ENCODE results near the gene GTF2E1. TPM values are rescaled to one million over a fixed set of nuclear protein-coding genes. Genes with fewer than 3 reads are reported as not detected.
"Not testable (repeated sequence)": the region's sequence is repeated elsewhere in the genome, so short reads cannot be mapped to it uniquely, and the experiment has no call there.

GTF2E1 gene
- total RNA-seq, 1 donor from 2014 or later = 31.6 TPM

- Histone ChIP-seq H3K4me3 (ENCODE audit: insufficient read depth, low read depth, low read length) (no peak overlapping the region), H3K9me3 (ENCODE audit: insufficient read depth, low read depth, low read length) (no peaks in the 10 kb centered on the region), H3K4me1 (ENCODE audit: insufficient read depth, low read length) (no peaks in the 10 kb centered on the region), H3K27me3 (ENCODE audit: insufficient read depth, low read length) (no peaks in the 10 kb centered on the region), H3K36me3 (ENCODE audit: insufficient read depth, low read length) (no peaks in the 10 kb centered on the region), H2AFZ (ENCODE audit: low read depth, low read length) (no peak overlapping the region), H3K9ac (ENCODE audit: low read length) (no peak overlapping the region), H3K79me2 (ENCODE audit: insufficient read depth, low read length) (no peaks in the 10 kb centered on the region), H4K20me1 (ENCODE audit: insufficient read depth, low read length) (no peaks in the 10 kb centered on the region), H3K27ac (ENCODE audit: low read depth, low read length) (no peak overlapping the region), H3K4me2 (ENCODE audit: low read length) (no peak overlapping the region)
- Mint-ChIP-seq H3K9me3 (ENCODE audit: unreplicated experiment) (peaks cover 3% of the 10 kb centered on the region), H3K36me3 (ENCODE audit: low read depth, unreplicated experiment) (no peaks in the 10 kb centered on the region), H3K27me3 (ENCODE audit: low read depth, unreplicated experiment) (no peaks in the 10 kb centered on the region), H3K27ac (ENCODE audit: unreplicated experiment) (no peak overlapping the region), H3K4me1 (ENCODE audit: low read depth, unreplicated experiment) (peaks cover 3% of the 10 kb centered on the region), H3K4me3 (ENCODE audit: unreplicated experiment) (no peak overlapping the region)
- DNase-seq (ENCODE audit: low read depth) (peak; percentile 14), FAIRE-seq (peak; percentile 26)
- TF ChIP-seq EZH2 (IDR thresholded peaks at IDR 0.05; ENCODE audit: insufficient read depth, low read length) (no peak), CTCF (IDR thresholded peaks at IDR 0.05; ENCODE audit: insufficient read depth, low read depth, low read length) (no peak)
These were observed 15.8 kb upstream of the GTF2E1 start for GRCh38 chr3:120726791-120727190.

- H3K27ac ChIP-seq (ENCODE audit: low read depth, low read length) = no peak overlapping the region
- H3K9me3 ChIP-seq (ENCODE audit: insufficient read depth, low read depth, low read length) = no peaks in the 10 kb centered on the region
- no peak for FAIRE-seq
- no peak overlapping the region for H3K9ac ChIP-seq (ENCODE audit: low read length)
- no peaks in the 10 kb centered on the region for H3K27me3 Mint-ChIP-seq (ENCODE audit: low read depth, unreplicated experiment)
- peaks cover 16% of the 10 kb centered on the region for H3K9me3 Mint-ChIP-seq (ENCODE audit: unreplicated experiment)
- H4K20me1 ChIP-seq (ENCODE audit: insufficient read depth, low read length) = no peaks in the 10 kb centered on the region
- no peak overlapping the region for H3K27ac Mint-ChIP-seq (ENCODE audit: unreplicated experiment)
- no peak overlapping the region for H3K4me3 ChIP-seq (ENCODE audit: insufficient read depth, low read depth, low read length)
- peaks cover 12% of the 10 kb centered on the region for H3K36me3 Mint-ChIP-seq (ENCODE audit: low read depth, unreplicated experiment)
- H3K4me3 Mint-ChIP-seq (ENCODE audit: unreplicated experiment) = no peak overlapping the region
- peaks cover 3% of the 10 kb centered on the region for H3K4me1 Mint-ChIP-seq (ENCODE audit: low read depth, unreplicated experiment)
- TF ChIP-seq EZH2 (IDR thresholded peaks at IDR 0.05; ENCODE audit: insufficient read depth, low read length) (no peak), CTCF (IDR thresholded peaks at IDR 0.05; ENCODE audit: insufficient read depth, low read depth, low read length) (no peak)
- H3K4me2 ChIP-seq (ENCODE audit: low read length) = no peak overlapping the region
- H3K27me3 ChIP-seq (ENCODE audit: insufficient read depth, low read length) = no peaks in the 10 kb centered on the region
- no peaks in the 10 kb centered on the region for H3K79me2 ChIP-seq (ENCODE audit: insufficient read depth, low read length)
- no peak for DNase-seq (ENCODE audit: low read depth)
- H2AFZ ChIP-seq (ENCODE audit: low read depth, low read length) = no peak overlapping the region
- no peaks in the 10 kb centered on the region for H3K4me1 ChIP-seq (ENCODE audit: insufficient read depth, low read length)
- no peaks in the 10 kb centered on the region for H3K36me3 ChIP-seq (ENCODE audit: insufficient read depth, low read length)
These were observed 11.7 kb upstream of the GTF2E1 start for GRCh38 chr3:120730576-120731542.

- DNase-seq (ENCODE audit: low read depth); H3K27ac Mint-ChIP-seq (ENCODE audit: unreplicated experiment); FAIRE-seq; H3K4me3 Mint-ChIP-seq (ENCODE audit: unreplicated experiment); H2AFZ ChIP-seq (ENCODE audit: low read depth, low read length); H3K27me3 ChIP-seq (ENCODE audit: insufficient read depth, low read length); H3K4me1 Mint-ChIP-seq (ENCODE audit: low read depth, unreplicated experiment); H3K9ac ChIP-seq (ENCODE audit: low read length); H3K4me2 ChIP-seq (ENCODE audit: low read length); H3K4me1 ChIP-seq (ENCODE audit: insufficient read depth, low read length); H3K36me3 ChIP-seq (ENCODE audit: insufficient read depth, low read length); H3K27ac ChIP-seq (ENCODE audit: low read depth, low read length); H3K4me3 ChIP-seq (ENCODE audit: insufficient read depth, low read depth, low read length); H3K27me3 Mint-ChIP-seq (ENCODE audit: low read depth, unreplicated experiment); H3K9me3 ChIP-seq (ENCODE audit: insufficient read depth, low read depth, low read length); H4K20me1 ChIP-seq (ENCODE audit: insufficient read depth, low read length): not testable (repeated sequence)
- Mint-ChIP-seq H3K36me3 (ENCODE audit: low read depth, unreplicated experiment) (peaks cover 33% of the 10 kb centered on the region), H3K9me3 (ENCODE audit: unreplicated experiment) (peaks cover 29% of the 10 kb centered on the region)
- H3K79me2 ChIP-seq (ENCODE audit: insufficient read depth, low read length) = peaks cover 19% of the 10 kb centered on the region
These were observed 4.5 kb upstream of the GTF2E1 start for GRCh38 chr3:120738006-120738405.
